HEK293 (cell line): ENCODE results near the gene ZNF285.

Experiments
- SP7 ChIP-seq: fragments of 450-650 bp; formaldehyde crosslinking; IDR thresholded peaks from 2 replicates; pipeline ENCODE4 v1.5.1; 2016; ENCODE audit warnings: missing biosample characterization, missing genetic modification characterization
- YY1 ChIP-seq: fragments of 450-650 bp; formaldehyde crosslinking; IDR thresholded peaks from 2 replicates; pipeline ENCODE4 v1.5.1; 2018; ENCODE audit warnings: missing biosample characterization, missing genetic modification characterization
- ZBTB21 ChIP-seq: fragments of 450-650 bp; formaldehyde crosslinking; IDR thresholded peaks from 2 replicates; pipeline ENCODE4 v1.5.1; 2017; ENCODE audit warnings: missing biosample characterization, missing genetic modification characterization
- ZBTB48 ChIP-seq: fragments of 450-650 bp; formaldehyde crosslinking; IDR thresholded peaks from 2 replicates; pipeline ENCODE4 v1.5.1; 2016; ENCODE audit warnings: missing biosample characterization, missing genetic modification characterization
- ZNF114 ChIP-seq: fragments of 450-650 bp; formaldehyde crosslinking; IDR thresholded peaks from 2 replicates; pipeline ENCODE4 v1.5.0; 2017; ENCODE audit warnings: missing biosample characterization, missing genetic modification characterization
- ZNF138 ChIP-seq: fragments of 450-650 bp; formaldehyde crosslinking; IDR thresholded peaks from 2 replicates; pipeline ENCODE4 v1.5.1; 2016; ENCODE audit warnings: missing biosample characterization, missing genetic modification characterization, borderline replicate concordance
- ZNF391 ChIP-seq: fragments of 450-650 bp; formaldehyde crosslinking; IDR thresholded peaks from 2 replicates; pipeline ENCODE4 v1.5.1; 2016; ENCODE audit warnings: low read depth, missing biosample characterization, missing genetic modification characterization, borderline replicate concordance
- ZNF558 ChIP-seq: fragments of 450-650 bp; formaldehyde crosslinking; IDR thresholded peaks from 2 replicates; pipeline ENCODE4 v1.5.1; 2016; ENCODE audit warnings: missing biosample characterization, missing genetic modification characterization
- ZNF629 ChIP-seq: fragments of 450-650 bp; formaldehyde crosslinking; IDR thresholded peaks from 2 replicates; pipeline ENCODE4 v1.5.1; 2017; ENCODE audit warnings: missing biosample characterization, missing genetic modification characterization
- ZNF768 ChIP-seq: fragments of 450-650 bp; formaldehyde crosslinking; IDR thresholded peaks from 2 replicates; pipeline ENCODE4 v1.5.1; 2018; ENCODE audit warnings: missing biosample characterization, mild to moderate bottlenecking, missing genetic modification characterization
- TF ChIP-seq, protein P1 (sequence below): fragments of 450-650 bp; formaldehyde crosslinking; IDR thresholded peaks from 2 replicates; pipeline ENCODE4 v1.5.1; 2016; ENCODE audit warnings: missing biosample characterization, missing genetic modification characterization
- TF ChIP-seq, protein P2 (sequence below): fragments of 450-650 bp; formaldehyde crosslinking; IDR thresholded peaks from 2 replicates; pipeline ENCODE4 v1.5.1; 2016; ENCODE audit warnings: missing biosample characterization, missing genetic modification characterization, low read depth

DNA sequence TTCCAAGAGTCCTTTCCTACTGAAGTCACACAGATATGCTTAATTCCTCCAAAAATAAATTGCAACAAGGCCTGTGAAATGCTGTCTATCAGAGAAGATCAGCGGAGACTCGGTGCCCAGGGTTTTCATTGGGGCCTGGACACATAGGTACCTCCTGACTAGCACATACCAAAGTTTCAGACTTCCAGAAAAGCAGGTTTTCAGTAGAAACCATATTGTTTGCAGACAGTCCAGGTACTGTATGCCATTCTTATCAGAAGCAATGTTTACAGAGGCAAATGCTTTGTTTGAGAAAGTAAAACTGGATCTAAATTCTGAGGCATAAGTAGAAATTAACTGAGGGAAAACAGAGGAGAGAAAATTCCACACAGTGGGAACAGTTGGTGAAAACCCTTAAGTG, 34.0 kb upstream of the ZNF285 start:
- TF ChIP-seq ZNF558 (tag by site-specific recombination) (no peak), ZNF391 (no peak), ZNF138 (tag by site-specific recombination) (no peak), ZBTB21 (tag by site-specific recombination) (no peak), ZNF114 (tag by site-specific recombination) (no peak), SP7 (no peak), ZNF768 (tag by site-specific recombination) (no peak), ZNF629 (no peak), ZBTB48 (tag by site-specific recombination) (no peak), YY1 (tag by site-specific recombination) (no peak)
- TF ChIP-seq, protein P1, sequence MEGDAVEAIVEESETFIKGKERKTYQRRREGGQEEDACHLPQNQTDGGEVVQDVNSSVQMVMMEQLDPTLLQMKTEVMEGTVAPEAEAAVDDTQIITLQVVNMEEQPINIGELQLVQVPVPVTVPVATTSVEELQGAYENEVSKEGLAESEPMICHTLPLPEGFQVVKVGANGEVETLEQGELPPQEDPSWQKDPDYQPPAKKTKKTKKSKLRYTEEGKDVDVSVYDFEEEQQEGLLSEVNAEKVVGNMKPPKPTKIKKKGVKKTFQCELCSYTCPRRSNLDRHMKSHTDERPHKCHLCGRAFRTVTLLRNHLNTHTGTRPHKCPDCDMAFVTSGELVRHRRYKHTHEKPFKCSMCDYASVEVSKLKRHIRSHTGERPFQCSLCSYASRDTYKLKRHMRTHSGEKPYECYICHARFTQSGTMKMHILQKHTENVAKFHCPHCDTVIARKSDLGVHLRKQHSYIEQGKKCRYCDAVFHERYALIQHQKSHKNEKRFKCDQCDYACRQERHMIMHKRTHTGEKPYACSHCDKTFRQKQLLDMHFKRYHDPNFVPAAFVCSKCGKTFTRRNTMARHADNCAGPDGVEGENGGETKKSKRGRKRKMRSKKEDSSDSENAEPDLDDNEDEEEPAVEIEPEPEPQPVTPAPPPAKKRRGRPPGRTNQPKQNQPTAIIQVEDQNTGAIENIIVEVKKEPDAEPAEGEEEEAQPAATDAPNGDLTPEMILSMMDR (tag by site-specific recombination) = no peak
- TF ChIP-seq, protein P2, sequence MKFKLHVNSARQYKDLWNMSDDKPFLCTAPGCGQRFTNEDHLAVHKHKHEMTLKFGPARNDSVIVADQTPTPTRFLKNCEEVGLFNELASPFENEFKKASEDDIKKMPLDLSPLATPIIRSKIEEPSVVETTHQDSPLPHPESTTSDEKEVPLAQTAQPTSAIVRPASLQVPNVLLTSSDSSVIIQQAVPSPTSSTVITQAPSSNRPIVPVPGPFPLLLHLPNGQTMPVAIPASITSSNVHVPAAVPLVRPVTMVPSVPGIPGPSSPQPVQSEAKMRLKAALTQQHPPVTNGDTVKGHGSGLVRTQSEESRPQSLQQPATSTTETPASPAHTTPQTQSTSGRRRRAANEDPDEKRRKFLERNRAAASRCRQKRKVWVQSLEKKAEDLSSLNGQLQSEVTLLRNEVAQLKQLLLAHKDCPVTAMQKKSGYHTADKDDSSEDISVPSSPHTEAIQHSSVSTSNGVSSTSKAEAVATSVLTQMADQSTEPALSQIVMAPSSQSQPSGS (tag by site-specific recombination) = no peak
